GM18505 (cell line): ENCODE measurements around the gene EEA1.

Source experiments
- ATAC-seq: cut with Tn5 transposase; IDR thresholded peaks from one replicate; pipeline ENCODE4 v1.9.1; 2021; ENCODE audit not compliant: unreplicated experiment
- POLR2A ChIP-seq: IDR thresholded peaks from 4 replicates; pipeline ENCODE4 v1.6.1; 2011; ENCODE audit warnings: borderline replicate concordance; ENCODE audit not compliant: insufficient read depth, insufficient read length; ENCODE audit errors: extremely low read depth

Gene EEA1

GRCh38 chr12:92784797-92785562 is 144.1 kb downstream of the EEA1 start:
- ATAC-seq: peak; percentile 94

GRCh38 chr12:92784356-92784755 is 144.7 kb downstream of the EEA1 start:
- no peak for TF ChIP-seq POLR2A
- ATAC-seq: no peak

More at GRCh38 chr12:92784797-92785562, 144.1 kb downstream of the EEA1 start:
- no peak for TF ChIP-seq POLR2A

GRCh38 chr12:92779902-92780301 is 149.2 kb downstream of the EEA1 start:
- no peak for ATAC-seq
- TF ChIP-seq POLR2A: no peak

- no peak for ATAC-seq
- TF ChIP-seq POLR2A: no peak
Observed at GRCh38 chr12:92778525-92778924, 150.6 kb downstream of the EEA1 start.

GRCh38 chr12:92775416-92775815 is 153.7 kb downstream of the EEA1 start:
- TF ChIP-seq POLR2A: no peak
- no peak for ATAC-seq

- TF ChIP-seq POLR2A: no peak
- ATAC-seq: no peak
Observed at GRCh38 chr12:92771001-92771400, 158.1 kb downstream of the EEA1 start.

GRCh38 chr12:92769124-92769901 is 159.8 kb downstream of the EEA1 start:
- ATAC-seq: peak; percentile 82
- no peak for TF ChIP-seq POLR2A

- no peak for ATAC-seq
- TF ChIP-seq POLR2A: no peak
Observed at GRCh38 chr12:92765871-92766270, 163.2 kb downstream of the EEA1 start.

- ATAC-seq: no peak
- no peak for TF ChIP-seq POLR2A
Observed at GRCh38 chr12:92764831-92765230, 164.3 kb downstream of the EEA1 start.

GRCh38 chr12:92762773-92763172 is 166.3 kb downstream of the EEA1 start:
- no peak for ATAC-seq
- TF ChIP-seq POLR2A: no peak

- no peak for ATAC-seq
- TF ChIP-seq POLR2A: no peak
Observed at GRCh38 chr12:92759634-92760268, 169.3 kb downstream of the EEA1 start.

- no peak for TF ChIP-seq POLR2A
- ATAC-seq: no peak
Observed at GRCh38 chr12:92757597-92758121, 171.4 kb downstream of the EEA1 start.

GRCh38 chr12:92756898-92757596 is 172.0 kb downstream of the EEA1 start:
- TF ChIP-seq POLR2A: no peak
- no peak for ATAC-seq
